Measurements from ENCODE around the gene RNF220. TPM values are rescaled to one million over a fixed set of nuclear protein-coding genes. Genes with fewer than 3 reads are reported as not detected.

The RNF220 gene
- total and polyA plus RNA-seq, 2 of the 4 experiments (the other 2 are of a cell fraction) = 71.8 to 77.1 TPM

- H3K79me1 ChIP-seq (ENCODE audit: low read depth in 1 of 2, low read length in 2 of 2) = peaks cover 5 to 10% of the 10 kb centered on the region in 2 experiments; a peak in 3 of 4 replicates
These were observed 270.1 kb downstream of the RNF220 start for GRCh38 chr1:44675186-44675585.

More at GRCh38 chr1:44675186-44675585, 270.1 kb downstream of the RNF220 start:
- POLR2A ChIA-PET (ENCODE audit: unreplicated experiment) = no interaction called here
- Histone ChIP-seq H3K27me3 (ENCODE audit: control insufficient read depth, insufficient read depth, low read length) (no peaks in the 10 kb centered on the region), H3K4me3 (ENCODE audit: insufficient read depth, low read depth, low read length) (peak overlapping the region; percentile 49; the same call in 1 of the 2 replicates), H3K4ac (ENCODE audit: low read depth, low read length) (peak overlapping the region; percentile 92; the same call in 1 of the 2 replicates), H2BK20ac (ENCODE audit: low read depth, low read length) (no peak overlapping the region), H4K5ac (ENCODE audit: low read depth, low read length) (peak overlapping the region; percentile 62), H3K9me1 (ENCODE audit: insufficient read depth, low read length) (peaks cover 6% of the 10 kb centered on the region), H4K91ac (ENCODE audit: insufficient read depth, low read depth, low read length) (peak overlapping the region; percentile 30; the same call in 1 of the 2 replicates), H3K27ac (ENCODE audit: insufficient read depth, low read length) (no peak overlapping the region), H3K18ac (ENCODE audit: low read depth, low read length) (no peak overlapping the region), H3K14ac (replicated peaks; ENCODE audit: low read depth, low read length) (peak overlapping the region; percentile 79; the same call in 1 of the 2 replicates), H3K4me2 (ENCODE audit: low read depth, low read length) (peak overlapping the region; percentile 86), H2BK120ac (ENCODE audit: low read depth, low read length) (no peak overlapping the region), H2BK15ac (ENCODE audit: low read depth, low read length) (no peak overlapping the region), H3K4me1 (ENCODE audit: control insufficient read depth, insufficient read depth, low read length) (peaks cover 6% of the 10 kb centered on the region), H3K23ac (ENCODE audit: low read depth, low read length) (peak overlapping the region; percentile 77; the same call in 1 of the 2 replicates), H4K20me1 (ENCODE audit: insufficient read depth, low read length) (no peaks in the 10 kb centered on the region), H3K36me3 (ENCODE audit: control insufficient read depth, insufficient read depth, low read length) (no peaks in the 10 kb centered on the region), H2AK5ac (ENCODE audit: low read depth, low read length) (0 out of 2 replicates have a peak overlapping the region, but pooled peaks have one; percentile 84), H3K9ac (ENCODE audit: low read depth, low read length) (no peak overlapping the region), H2BK5ac (ENCODE audit: low read depth, low read length, poor library complexity, severe bottlenecking) (no peak overlapping the region), H3K56ac (ENCODE audit: extremely low read depth, insufficient read depth, low read length) (no peak overlapping the region), H4K8ac (ENCODE audit: low read depth in 2 of 2, low read length in 2 of 2) (peak overlapping the region; percentile 97 to 98), H2AFZ (replicated peaks; ENCODE audit: low read length, poor library complexity) (peak overlapping the region; percentile 98), H3K9me3 (ENCODE audit: control insufficient read depth, insufficient read depth, low read length) (no peaks in the 10 kb centered on the region), H2AK9ac (replicated peaks; ENCODE audit: low read depth, low read length, poor library complexity) (peak overlapping the region; percentile 93)
- TF ChIP-seq CTCF (conservative IDR thresholded peaks at IDR 0.05; ENCODE audit: low read depth, low read length) (no peak), CEBPB (IDR thresholded peaks at IDR 0.05; ENCODE audit: low read depth, low read length) (no peak), MAFK (IDR thresholded peaks at IDR 0.05; ENCODE audit: low read depth, low read length) (no peak), CHD1 (IDR thresholded peaks at IDR 0.05; ENCODE audit: low read depth, low read length) (no peak), BHLHE40 (IDR thresholded peaks at IDR 0.05; ENCODE audit: low read depth, low read length) (no peak), MAZ (IDR thresholded peaks at IDR 0.05; ENCODE audit: borderline replicate concordance, low read depth, low read length) (no peak), RCOR1 (IDR thresholded peaks at IDR 0.05; ENCODE audit: insufficient replicate concordance, low read length) (no peak), RAD21 (IDR thresholded peaks at IDR 0.05; ENCODE audit: low read length) (no peak), RFX5 (IDR thresholded peaks at IDR 0.05; ENCODE audit: low read depth, low read length) (no peak), SMC3 (IDR thresholded peaks at IDR 0.05; ENCODE audit: low read depth, low read length) (no peak), FOS (IDR thresholded peaks at IDR 0.05; ENCODE audit: low read depth, low read length) (no peak), POLR2A (IDR thresholded peaks at IDR 0.05; ENCODE audit: low read depth, low read length) (no peak), NFE2L2 (IDR thresholded peaks at IDR 0.05; ENCODE audit: low read depth, low read length) (no peak), USF2 (IDR thresholded peaks at IDR 0.05; ENCODE audit: low read depth, low read length) (no peak)
- TF ChIP-seq, protein P1, sequence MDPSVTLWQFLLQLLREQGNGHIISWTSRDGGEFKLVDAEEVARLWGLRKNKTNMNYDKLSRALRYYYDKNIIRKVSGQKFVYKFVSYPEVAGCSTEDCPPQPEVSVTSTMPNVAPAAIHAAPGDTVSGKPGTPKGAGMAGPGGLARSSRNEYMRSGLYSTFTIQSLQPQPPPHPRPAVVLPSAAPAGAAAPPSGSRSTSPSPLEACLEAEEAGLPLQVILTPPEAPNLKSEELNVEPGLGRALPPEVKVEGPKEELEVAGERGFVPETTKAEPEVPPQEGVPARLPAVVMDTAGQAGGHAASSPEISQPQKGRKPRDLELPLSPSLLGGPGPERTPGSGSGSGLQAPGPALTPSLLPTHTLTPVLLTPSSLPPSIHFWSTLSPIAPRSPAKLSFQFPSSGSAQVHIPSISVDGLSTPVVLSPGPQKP (IDR thresholded peaks at IDR 0.05; ENCODE audit: borderline replicate concordance, low read depth, low read length) = no peak
- in situ Hi-C loops (cut with MboI; ENCODE audit: low sequenced_read_pairs) = no loop called here
- ATAC-seq (ENCODE audit: low read depth) (no peak), DNase-seq (no peak)
- no CpG with 5 or more reads among the region's 7 CpGs for WGBS, 2 experiments (ENCODE audit: extremely low coverage in 2 of 2, insufficient read length in 1 of 2)
- CTCF ChIA-PET = no interaction called here
- BruUV-seq (replicated peaks) = no TSS peak
- intact Hi-C loops (cut with micrococcal nuclease) = no loop called here
- dilution Hi-C loops (cut with HindIII; ENCODE audit: low sequenced_read_pairs, unreplicated experiment) = no loop called here
